PC-9 (cell line): ENCODE measurements around the gene SLC2A6. TPM values are rescaled to one million over a fixed set of nuclear protein-coding genes. Genes with fewer than 3 reads are reported as not detected.

Source experiments
- BruUV-seq: library from RNA; stranded (reverse); fragments of 400-500 nt; replicated peaks from 2 replicates; lab custom pipeline; 2021; lab: Mats Ljungman, UMichigan
- CTCF ChIA-PET: fragments of 300-600 bp; sonication (Branson Sonifier 250); formaldehyde crosslinking; loops from one replicate; lab custom pipeline; 2022; ENCODE audit warnings: antibody characterized with exemption; lab: Charles Lee
- POLR2A ChIA-PET: fragments of 300-600 bp; sonication (Branson Sonifier 250); formaldehyde crosslinking; loops from one replicate; lab custom pipeline; 2022; ENCODE audit warnings: antibody characterized with exemption; ENCODE audit not compliant: unreplicated experiment; lab: Charles Lee
- DNase-seq, 2 experiments: peaks; one replicate each; pipeline versions ENCODE4 v3.0.0 to v3.0.0-alpha.2; 2015 to 2022; ENCODE audit warnings: mixed read lengths in 1 of 2
- H2AFZ ChIP-seq: fragments of 200-600 bp; sonication (generic); 2 replicates; pipeline ENCODE4 v1.8.1; 2017; ENCODE audit warnings: antibody characterized with exemption
- H3F3A ChIP-seq: fragments of 200-600 bp; sonication (generic); 2 replicates; pipeline ENCODE4 v1.8.1; 2017; ENCODE audit warnings: antibody characterized with exemption, mild to moderate bottlenecking, low read depth; ENCODE audit not compliant: insufficient read depth
- H3K27ac ChIP-seq: fragments of 200-600 bp; sonication (generic); 2 replicates; pipeline ENCODE4 v1.6.1; 2016; ENCODE audit warnings: mixed run types
- H3K27me3 ChIP-seq: fragments of 200-600 bp; sonication (generic); 2 replicates; pipeline ENCODE4 v1.6.1; 2016; ENCODE audit warnings: low read depth, mixed run types; ENCODE audit not compliant: insufficient read depth
- H3K36me3 ChIP-seq: fragments of 200-600 bp; sonication (generic); 2 replicates; pipeline ENCODE4 v1.6.1; 2016; ENCODE audit warnings: low read depth, mixed run types
- H3K4me1 ChIP-seq: fragments of 200-600 bp; sonication (generic); replicated peaks from 2 replicates; pipeline ENCODE4 v1.6.1; 2016; ENCODE audit warnings: mixed run types; ENCODE audit not compliant: insufficient read depth
- H3K4me2 ChIP-seq: fragments of 200-600 bp; sonication (generic); 2 replicates; pipeline ENCODE4 v1.6.1; 2017; ENCODE audit warnings: mixed run types
- H3K4me3 ChIP-seq: fragments of 200-600 bp; sonication (generic); 2 replicates; pipeline ENCODE4 v1.6.1; 2016; ENCODE audit warnings: mixed run types
- H3K79me2 ChIP-seq: fragments of 200-600 bp; sonication (generic); 2 replicates; pipeline ENCODE4 v1.6.1; 2017; ENCODE audit warnings: low read depth, mixed run types
- H3K9me2 ChIP-seq: fragments of 200-600 bp; sonication (generic); 2 replicates; pipeline ENCODE4 v1.8.1; 2017; ENCODE audit warnings: mild to moderate bottlenecking; ENCODE audit not compliant: insufficient read depth
- H3K9me3 ChIP-seq: fragments of 200-600 bp; sonication (generic); 2 replicates; pipeline ENCODE4 v1.8.1; 2016; ENCODE audit warnings: low read depth; ENCODE audit not compliant: insufficient read depth
- H4K20me1 ChIP-seq: fragments of 200-600 bp; sonication (generic); 2 replicates; pipeline ENCODE4 v1.8.1; 2017; ENCODE audit not compliant: insufficient read depth
- EZH2 ChIP-seq: fragments of 200-600 bp; sonication (generic); IDR thresholded peaks from 2 replicates; pipeline ENCODE4 v1.8.0; 2017; ENCODE audit warnings: antibody characterized with exemption, low read depth
- intact Hi-C: fragments of 100-400 bp; cut with micrococcal nuclease; formaldehyde crosslinking; loops from one replicate; pipeline ENCODE4 v1.10.0; 2022; ENCODE audit not compliant: unreplicated experiment
- total RNA-seq: library from RNA; stranded (reverse); gene quantifications from 2 replicates; pipeline ENCODE4 v1.2.3, GENCODE V29; 2021
- TF ChIP-seq, protein P1 (sequence below): fragments of 200-600 bp; sonication (generic); conservative IDR thresholded peaks from 2 replicates; pipeline ENCODE4 v1.6.1; 2017; ENCODE audit warnings: mixed run types, antibody characterized with exemption, mild to moderate bottlenecking, moderate library complexity

The SLC2A6 gene
- total RNA-seq, 1 experiment from 2014 or later, result 13.1 TPM

DNA sequence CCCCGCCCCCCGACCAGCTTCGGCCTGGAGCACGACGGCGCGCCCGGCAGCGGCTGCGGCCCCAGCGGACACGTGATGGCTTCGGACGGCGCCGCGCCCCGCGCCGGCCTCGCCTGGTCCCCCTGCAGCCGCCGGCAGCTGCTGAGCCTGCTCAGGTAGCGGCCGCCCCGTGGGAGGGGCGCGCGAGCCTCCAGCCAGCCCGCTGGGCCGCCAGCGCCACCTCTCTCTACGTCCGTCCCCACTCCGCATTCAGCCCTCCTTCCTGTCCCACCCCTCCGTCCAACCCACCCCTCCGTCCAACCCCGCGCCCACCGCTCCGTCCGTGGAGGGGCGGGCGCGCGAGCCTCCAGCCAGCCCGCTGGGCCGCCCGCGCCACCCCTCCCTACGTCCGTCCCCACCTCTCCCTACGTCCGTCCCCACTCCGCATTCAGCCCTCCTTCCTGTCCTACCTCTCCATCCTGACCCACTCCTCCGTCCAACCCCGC lies 50.2 kb downstream of the SLC2A6 start:
- intact Hi-C loops, result no loop called here
- no peaks in the 10 kb centered on the region for H4K20me1 ChIP-seq
- H3K4me3 ChIP-seq, result no peak overlapping the region
- no peak for TF ChIP-seq EZH2
- TF ChIP-seq, protein P1, sequence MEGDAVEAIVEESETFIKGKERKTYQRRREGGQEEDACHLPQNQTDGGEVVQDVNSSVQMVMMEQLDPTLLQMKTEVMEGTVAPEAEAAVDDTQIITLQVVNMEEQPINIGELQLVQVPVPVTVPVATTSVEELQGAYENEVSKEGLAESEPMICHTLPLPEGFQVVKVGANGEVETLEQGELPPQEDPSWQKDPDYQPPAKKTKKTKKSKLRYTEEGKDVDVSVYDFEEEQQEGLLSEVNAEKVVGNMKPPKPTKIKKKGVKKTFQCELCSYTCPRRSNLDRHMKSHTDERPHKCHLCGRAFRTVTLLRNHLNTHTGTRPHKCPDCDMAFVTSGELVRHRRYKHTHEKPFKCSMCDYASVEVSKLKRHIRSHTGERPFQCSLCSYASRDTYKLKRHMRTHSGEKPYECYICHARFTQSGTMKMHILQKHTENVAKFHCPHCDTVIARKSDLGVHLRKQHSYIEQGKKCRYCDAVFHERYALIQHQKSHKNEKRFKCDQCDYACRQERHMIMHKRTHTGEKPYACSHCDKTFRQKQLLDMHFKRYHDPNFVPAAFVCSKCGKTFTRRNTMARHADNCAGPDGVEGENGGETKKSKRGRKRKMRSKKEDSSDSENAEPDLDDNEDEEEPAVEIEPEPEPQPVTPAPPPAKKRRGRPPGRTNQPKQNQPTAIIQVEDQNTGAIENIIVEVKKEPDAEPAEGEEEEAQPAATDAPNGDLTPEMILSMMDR, result no peak
- no peaks in the 10 kb centered on the region for H3K9me2 ChIP-seq
- H3K36me3 ChIP-seq, result no peaks in the 10 kb centered on the region
- H3F3A ChIP-seq, result no peaks in the 10 kb centered on the region; the same call in 1 of the 2 replicates
- ChIA-PET POLR2A (no interaction called here), CTCF (no interaction called here)
- no peak overlapping the region for H3K27ac ChIP-seq
- no peaks in the 10 kb centered on the region for H3K4me1 ChIP-seq
- BruUV-seq, result no TSS peak
- H3K79me2 ChIP-seq, result no peaks in the 10 kb centered on the region
- DNase-seq, result peak in 1 of 2 experiments; percentile 65
- H3K4me2 ChIP-seq, result no peak overlapping the region
- peaks cover 19% of the 10 kb centered on the region for H3K27me3 ChIP-seq
- no peak overlapping the region for H2AFZ ChIP-seq
- H3K9me3 ChIP-seq, result no peaks in the 10 kb centered on the region

DNA sequence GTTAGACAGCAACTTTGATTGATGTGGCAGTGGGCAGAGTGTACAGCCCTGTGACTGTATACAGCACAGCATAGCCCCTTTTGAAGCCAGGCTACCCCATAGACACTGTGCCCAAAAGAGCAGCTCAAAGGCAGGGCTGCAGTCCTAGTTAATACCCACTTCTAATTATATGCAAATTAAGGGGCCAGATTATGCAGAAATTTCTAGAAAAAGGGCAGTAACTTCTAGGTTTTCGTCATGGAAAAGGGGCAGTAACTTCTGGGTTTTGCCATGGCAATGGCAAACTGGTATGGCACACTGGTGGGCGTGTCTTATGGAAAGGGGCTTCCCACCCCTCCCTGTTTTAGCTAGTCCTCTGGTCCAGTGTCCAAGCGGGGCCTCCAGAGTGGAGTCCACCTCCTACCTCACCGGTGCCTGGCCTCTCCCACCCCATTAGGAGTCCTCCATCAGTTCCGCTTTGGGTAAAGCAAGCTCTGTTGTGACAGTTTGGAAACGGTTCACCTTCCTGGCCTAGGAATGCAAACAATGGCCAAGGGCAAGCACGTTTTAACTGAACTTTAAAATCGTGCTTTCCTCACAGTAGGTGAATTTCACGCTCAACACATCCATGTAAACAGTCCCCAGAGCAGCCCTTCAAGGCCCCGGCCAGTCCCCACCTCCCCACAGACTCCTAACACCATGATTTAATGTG lies 51.1 kb downstream of the SLC2A6 start:
- H3K9me2 ChIP-seq, result no peaks in the 10 kb centered on the region
- TF ChIP-seq EZH2, result no peak
- TF ChIP-seq, protein P1, result no peak
- H3K4me2 ChIP-seq, result peak overlapping the region; percentile 40; the same call in 1 of the 2 replicates
- ChIA-PET CTCF (no interaction called here), POLR2A (no interaction called here)
- no peak overlapping the region for H3K27ac ChIP-seq
- H3K36me3 ChIP-seq, result no peaks in the 10 kb centered on the region
- H3K4me1 ChIP-seq, result no peaks in the 10 kb centered on the region
- no peaks in the 10 kb centered on the region for H3K79me2 ChIP-seq
- no TSS peak for BruUV-seq
- intact Hi-C loops, result no loop called here
- peaks cover 19% of the 10 kb centered on the region for H3K27me3 ChIP-seq
- H4K20me1 ChIP-seq, result no peaks in the 10 kb centered on the region
- H3F3A ChIP-seq, result no peaks in the 10 kb centered on the region; the same call in 1 of the 2 replicates
- no peaks in the 10 kb centered on the region for H3K9me3 ChIP-seq
- no peak overlapping the region for H3K4me3 ChIP-seq
- no peak overlapping the region for H2AFZ ChIP-seq
- DNase-seq, result no peak

DNA sequence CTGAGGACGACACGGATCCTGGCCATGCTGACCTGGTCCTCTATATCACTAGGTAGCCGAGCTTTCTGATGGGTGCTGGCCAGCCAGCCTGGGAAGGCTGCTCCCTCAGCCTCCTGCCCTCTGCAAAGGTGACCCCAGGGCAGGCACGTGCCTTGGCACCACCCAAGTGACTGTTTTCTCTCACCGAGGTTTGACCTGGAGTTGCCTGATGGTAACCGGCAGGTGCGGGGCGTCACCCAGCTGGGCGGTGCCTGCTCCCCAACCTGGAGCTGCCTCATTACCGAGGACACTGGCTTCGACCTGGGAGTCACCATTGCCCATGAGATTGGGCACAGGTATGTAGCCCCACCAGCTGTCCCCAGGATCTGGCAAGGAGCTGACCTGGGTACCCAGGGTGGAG lies 52.9 kb downstream of the SLC2A6 start:
- intact Hi-C loops, result no loop called here
- Histone ChIP-seq H3K4me2 (no peak overlapping the region), H3K27ac (no peak overlapping the region), H2AFZ (no peak overlapping the region), H3K4me1 (no peaks in the 10 kb centered on the region), H3K27me3 (peaks cover 19% of the 10 kb centered on the region), H3K4me3 (no peak overlapping the region), H3K9me3 (no peaks in the 10 kb centered on the region), H3K9me2 (no peaks in the 10 kb centered on the region), H4K20me1 (no peaks in the 10 kb centered on the region), H3F3A (no peaks in the 10 kb centered on the region; the same call in 1 of the 2 replicates), H3K79me2 (no peaks in the 10 kb centered on the region), H3K36me3 (no peaks in the 10 kb centered on the region)
- no TSS peak for BruUV-seq
- CTCF ChIA-PET, result no interaction called here
- no peak for DNase-seq
- TF ChIP-seq, protein P1, result no peak
- no peak for TF ChIP-seq EZH2
- POLR2A ChIA-PET, result no interaction called here
